GM19463 (cell line): ENCODE results near the gene KCNQ1.

ENCODE experiments used
- ATAC-seq: cut with Tn5 transposase; IDR thresholded peaks from one replicate; pipeline ENCODE4 v1.9.1; 2021; ENCODE audit warnings: mild to moderate bottlenecking, moderate library complexity; ENCODE audit not compliant: unreplicated experiment

The KCNQ1 gene

GRCh38 chr11:2799881-2800654, 355.3 kb downstream of the KCNQ1 start:
- ATAC-seq: no peak

GRCh38 chr11:2800655-2801531, 356.1 kb downstream of the KCNQ1 start:
- ATAC-seq: no peak

GRCh38 chr11:2801711-2802388, 357.0 kb downstream of the KCNQ1 start:
- no peak for ATAC-seq

GRCh38 chr11:2802389-2803185, 357.8 kb downstream of the KCNQ1 start:
- ATAC-seq: no peak

GRCh38 chr11:2803186-2804091, 358.6 kb downstream of the KCNQ1 start:
- ATAC-seq: no peak

- ATAC-seq: no peak
Measured at GRCh38 chr11:2804189-2804588, 359.4 kb downstream of the KCNQ1 start.

- no peak for ATAC-seq
Measured at GRCh38 chr11:2804701-2805387, 360.0 kb downstream of the KCNQ1 start.

GRCh38 chr11:2805388-2806056, 360.7 kb downstream of the KCNQ1 start:
- no peak for ATAC-seq

GRCh38 chr11:2806351-2807024, 361.7 kb downstream of the KCNQ1 start:
- ATAC-seq: no peak

GRCh38 chr11:2807025-2807681, 362.3 kb downstream of the KCNQ1 start:
- no peak for ATAC-seq

GRCh38 chr11:2807801-2808241, 363.0 kb downstream of the KCNQ1 start:
- ATAC-seq: no peak

GRCh38 chr11:2808850-2809846, 364.3 kb downstream of the KCNQ1 start:
- ATAC-seq: no peak

- no peak for ATAC-seq
Measured at GRCh38 chr11:2809854-2810253, 365.0 kb downstream of the KCNQ1 start.

- no peak for ATAC-seq
Measured at GRCh38 chr11:2810411-2811205, 365.8 kb downstream of the KCNQ1 start.
